ENCODE measurements around the gene CDHR3.

The CDHR3 gene

GRCh38 chr7:106026101-106026500 is 63.0 kb downstream of the CDHR3 start:
- Histone ChIP-seq H3K9me3 (ENCODE audit: control insufficient read depth, low read length) (no peaks in the 10 kb centered on the region), H3K9ac (no peak overlapping the region), H3K79me2 (no peaks in the 10 kb centered on the region), H2AFZ (no peak overlapping the region), H3K4me1 (peaks cover 11% of the 10 kb centered on the region), H3K27me3 (ENCODE audit: control insufficient read depth, insufficient read depth, low read length) (no peaks in the 10 kb centered on the region), H3K27ac (no peak overlapping the region), H3K4me2 (ENCODE audit: low read length) (no peak overlapping the region), H3K36me3 (ENCODE audit: control insufficient read depth, insufficient read depth, low read length) (no peaks in the 10 kb centered on the region), H3K4me3 (ENCODE audit: low read depth, low read length) (no peak overlapping the region)
- TF ChIP-seq CTCF (IDR thresholded peaks at IDR 0.05), result no peak

- Histone ChIP-seq H3K27ac (no peak overlapping the region), H3K4me2 (ENCODE audit: low read length) (no peak overlapping the region), H3K9ac (no peak overlapping the region), H3K9me3 (ENCODE audit: control insufficient read depth, low read length) (no peaks in the 10 kb centered on the region), H3K4me1 (no peaks in the 10 kb centered on the region), H3K36me3 (ENCODE audit: control insufficient read depth, insufficient read depth, low read length) (no peaks in the 10 kb centered on the region), H3K79me2 (no peaks in the 10 kb centered on the region), H3K4me3 (ENCODE audit: low read depth, low read length) (no peak overlapping the region), H2AFZ (no peak overlapping the region), H3K27me3 (ENCODE audit: control insufficient read depth, insufficient read depth, low read length) (no peaks in the 10 kb centered on the region)
- no peak for TF ChIP-seq CTCF (IDR thresholded peaks at IDR 0.05)
Measured at GRCh38 chr7:106029451-106029850, 66.4 kb downstream of the CDHR3 start.

GRCh38 chr7:106029941-106030340 is 66.9 kb downstream of the CDHR3 start:
- no peaks in the 10 kb centered on the region for H3K36me3 ChIP-seq (ENCODE audit: control insufficient read depth, insufficient read depth, low read length)
- no peaks in the 10 kb centered on the region for H3K27me3 ChIP-seq (ENCODE audit: control insufficient read depth, insufficient read depth, low read length)
- no peak overlapping the region for H3K9ac ChIP-seq
- H2AFZ ChIP-seq, result no peak overlapping the region
- H3K4me2 ChIP-seq (ENCODE audit: low read length), result no peak overlapping the region
- no peak overlapping the region for H3K4me3 ChIP-seq (ENCODE audit: low read depth, low read length)
- H3K4me1 ChIP-seq, result no peaks in the 10 kb centered on the region
- TF ChIP-seq CTCF (IDR thresholded peaks at IDR 0.05), result no peak
- H3K9me3 ChIP-seq (ENCODE audit: control insufficient read depth, low read length), result no peaks in the 10 kb centered on the region
- H3K79me2 ChIP-seq, result no peaks in the 10 kb centered on the region
- no peak overlapping the region for H3K27ac ChIP-seq

- Histone ChIP-seq H3K27ac (no peak overlapping the region), H3K27me3 (ENCODE audit: control insufficient read depth, insufficient read depth, low read length) (no peaks in the 10 kb centered on the region), H3K4me2 (ENCODE audit: low read length) (no peak overlapping the region), H3K4me3 (ENCODE audit: low read depth, low read length) (no peak overlapping the region), H3K4me1 (no peaks in the 10 kb centered on the region), H2AFZ (no peak overlapping the region), H3K9me3 (ENCODE audit: control insufficient read depth, low read length) (no peaks in the 10 kb centered on the region), H3K79me2 (no peaks in the 10 kb centered on the region), H3K9ac (no peak overlapping the region), H3K36me3 (ENCODE audit: control insufficient read depth, insufficient read depth, low read length) (no peaks in the 10 kb centered on the region)
- TF ChIP-seq CTCF (IDR thresholded peaks at IDR 0.05), result no peak
Measured at GRCh38 chr7:106031300-106032035, 68.4 kb downstream of the CDHR3 start.

- Histone ChIP-seq H3K27ac (no peak overlapping the region), H3K4me1 (no peaks in the 10 kb centered on the region), H3K36me3 (ENCODE audit: control insufficient read depth, insufficient read depth, low read length) (no peaks in the 10 kb centered on the region), H3K4me2 (ENCODE audit: low read length) (no peak overlapping the region), H3K4me3 (ENCODE audit: low read depth, low read length) (no peak overlapping the region), H3K27me3 (ENCODE audit: control insufficient read depth, insufficient read depth, low read length) (no peaks in the 10 kb centered on the region), H3K79me2 (no peaks in the 10 kb centered on the region), H3K9me3 (ENCODE audit: control insufficient read depth, low read length) (no peaks in the 10 kb centered on the region), H2AFZ (no peak overlapping the region), H3K9ac (no peak overlapping the region)
- no peak for TF ChIP-seq CTCF (IDR thresholded peaks at IDR 0.05)
Measured at GRCh38 chr7:106032295-106032694, 69.2 kb downstream of the CDHR3 start.

Data from parathyroid adenoma (tissue), 2 donors.